H1 (cell line): ENCODE data around the gene AGER. TPM values are rescaled to one million over a fixed set of nuclear protein-coding genes. Genes with fewer than 3 reads are reported as not detected.
A peak's percentile ranks its signal among the peaks of the same experiment; 100 is the strongest.

Experiments used
- ASH2L ChIP-seq: fragments of 200-600, 300-600 bp; sonication (generic); IDR thresholded peaks from one replicate; pipeline ENCODE4 v1.7.1; 2017; ENCODE audit warnings: low read length
- CBX8 ChIP-seq: fragments of 300-800, 300-1000 bp; sonication (generic); IDR thresholded peaks from 2 replicates; pipeline ENCODE4 v1.7.1; 2016; ENCODE audit warnings: low read depth, low read length, borderline replicate concordance
- EP300 ChIP-seq, 2 experiments: IDR thresholded peaks; 1 replicate in 1 of 2; 2 replicates in 1 of 2; pipeline ENCODE4 v1.6.1; 2011 to 2012; ENCODE audit warnings: low read depth in 2 of 2, low read length in 2 of 2, mild to moderate bottlenecking in 2 of 2, borderline replicate concordance in 1 of 2, inconsistent platforms in 1 of 2, moderate library complexity in 1 of 2
- FOSL1 ChIP-seq: IDR thresholded peaks from 2 replicates; pipeline ENCODE4 v1.6.1; 2011; ENCODE audit warnings: mild to moderate bottlenecking, low read depth, low read length, moderate library complexity; ENCODE audit not compliant: insufficient read depth
- HDAC6 ChIP-seq: IDR thresholded peaks from one replicate; pipeline ENCODE4 v1.7.1; 2012; ENCODE audit warnings: low read depth, mild to moderate bottlenecking, inconsistent platforms, low read length, moderate library complexity
- JUND ChIP-seq: IDR thresholded peaks from 2 replicates; pipeline ENCODE4 v1.6.1; 2011; ENCODE audit warnings: mild to moderate bottlenecking, improper control_type of control experiment, low read length
- KDM1A ChIP-seq: fragments of 200-600, 300-600 bp; sonication (generic); IDR thresholded peaks from 2 replicates; pipeline ENCODE4 v1.7.1; 2016; ENCODE audit warnings: mild to moderate bottlenecking, low read length, borderline replicate concordance
- PHF8 ChIP-seq: fragments of 200-600 bp; sonication (generic); conservative IDR thresholded peaks from 2 replicates; pipeline ENCODE4 v1.7.1; 2012; ENCODE audit warnings: low read depth, mild to moderate bottlenecking, inconsistent platforms, low read length, moderate library complexity
- POLR2A ChIP-seq, 2 experiments: IDR thresholded peaks; 1 replicate in 1 of 2; 2 replicates in 1 of 2; pipeline ENCODE4 v1.6.1; 2011; ENCODE audit warnings: low read depth in 2 of 2, low read length in 2 of 2, mild to moderate bottlenecking in 2 of 2; ENCODE audit errors: control extremely low read depth in 1 of 2
- POLR2AphosphoS5 ChIP-seq: IDR thresholded peaks from 2 replicates; pipeline ENCODE4 v1.6.1; 2011; ENCODE audit warnings: low read depth, low read length
- POU5F1 ChIP-seq: IDR thresholded peaks from 2 replicates; pipeline ENCODE4 v1.6.1; 2011; ENCODE audit warnings: low read depth, mild to moderate bottlenecking, low read length, moderate library complexity
- RNF2 ChIP-seq: fragments of 200-900, 300-1000 bp; sonication (generic); IDR thresholded peaks from 2 replicates; pipeline ENCODE4 v1.7.1; 2016; ENCODE audit warnings: borderline replicate concordance, low read depth, mild to moderate bottlenecking, antibody characterized with exemption, low read length; ENCODE audit not compliant: poor library complexity, severe bottlenecking; ENCODE audit errors: missing control alignments
- SRF ChIP-seq: IDR thresholded peaks from 2 replicates; pipeline ENCODE4 v1.6.1; 2011; ENCODE audit warnings: mild to moderate bottlenecking, low read depth, low read length, moderate library complexity
- TAF1 ChIP-seq: IDR thresholded peaks from 2 replicates; pipeline ENCODE4 v1.6.1; 2011; ENCODE audit warnings: mild to moderate bottlenecking, low read depth, low read length
- TBP ChIP-seq: IDR thresholded peaks from 2 replicates; pipeline ENCODE4 v1.6.1; 2011; ENCODE audit warnings: low read depth, low read length, improper control_type of control experiment
- YY1 ChIP-seq: IDR thresholded peaks from 2 replicates; pipeline ENCODE4 v1.6.1; 2011; ENCODE audit warnings: low read depth, mild to moderate bottlenecking, low read length
- ZNF274 ChIP-seq: IDR thresholded peaks from 2 replicates; pipeline ENCODE4 v1.7.0; 2012; ENCODE audit warnings: low read length, borderline replicate concordance; ENCODE audit errors: extremely low read depth
- polyA plus RNA-seq, 7 experiments: library from polyadenylated mRNA; depleted of rRNA in 3 of 7; stranded (reverse) in 5 of 7; unstranded in 2 of 7; fragments of >200 nt in 5 of 7; fragments of 200-250 nt in 2 of 7; gene quantifications; 1 replicate in 5 of 7; 2 replicates in 1 of 7; 4 replicates in 1 of 7; pipeline versions ENCODE4 v1.2.1 to v1.2.3, GENCODE V29; 2011 to 2013; ENCODE audit warnings: missing spikeins in 2 of 7, mixed read lengths in 2 of 7
- total RNA-seq: library from RNA; stranded (reverse); fragmentation: NEBNext Ultra II Directional; extraction: Animal tissue kit (Norgen Biotek cat#: 25700); gene quantifications from 2 replicates; pipeline ENCODE4 v1.2.1, GENCODE V29; 2021
- TF ChIP-seq, protein P1 (sequence below): IDR thresholded peaks from 2 replicates; pipeline ENCODE4 v1.6.1; 2012; ENCODE audit warnings: inconsistent platforms
- TF ChIP-seq, protein P2 (sequence below), 3 experiments: IDR thresholded peaks; 1 replicate in 2 of 3; 2 replicates in 1 of 3; pipeline versions ENCODE4 v1.5.1 to v1.6.1; 2011; ENCODE audit warnings: low read length in 3 of 3, mild to moderate bottlenecking in 3 of 3, inconsistent platforms in 2 of 3, low read depth in 1 of 3, moderate library complexity in 1 of 3; ENCODE audit not compliant: insufficient read depth in 1 of 3; ENCODE audit errors: control extremely low read depth in 1 of 3
- TF ChIP-seq, protein P3 (sequence below): IDR thresholded peaks from 2 replicates; pipeline ENCODE4 v1.6.1; 2011; ENCODE audit warnings: low read depth, mild to moderate bottlenecking, low read length; ENCODE audit not compliant: insufficient read depth

Gene AGER
- total and polyA plus RNA-seq, 2 of the 8 experiments (the other 6 are each of a cell fraction or from before 2014, with no cell fraction given) = 3.8 to 10.9 TPM

DNA sequence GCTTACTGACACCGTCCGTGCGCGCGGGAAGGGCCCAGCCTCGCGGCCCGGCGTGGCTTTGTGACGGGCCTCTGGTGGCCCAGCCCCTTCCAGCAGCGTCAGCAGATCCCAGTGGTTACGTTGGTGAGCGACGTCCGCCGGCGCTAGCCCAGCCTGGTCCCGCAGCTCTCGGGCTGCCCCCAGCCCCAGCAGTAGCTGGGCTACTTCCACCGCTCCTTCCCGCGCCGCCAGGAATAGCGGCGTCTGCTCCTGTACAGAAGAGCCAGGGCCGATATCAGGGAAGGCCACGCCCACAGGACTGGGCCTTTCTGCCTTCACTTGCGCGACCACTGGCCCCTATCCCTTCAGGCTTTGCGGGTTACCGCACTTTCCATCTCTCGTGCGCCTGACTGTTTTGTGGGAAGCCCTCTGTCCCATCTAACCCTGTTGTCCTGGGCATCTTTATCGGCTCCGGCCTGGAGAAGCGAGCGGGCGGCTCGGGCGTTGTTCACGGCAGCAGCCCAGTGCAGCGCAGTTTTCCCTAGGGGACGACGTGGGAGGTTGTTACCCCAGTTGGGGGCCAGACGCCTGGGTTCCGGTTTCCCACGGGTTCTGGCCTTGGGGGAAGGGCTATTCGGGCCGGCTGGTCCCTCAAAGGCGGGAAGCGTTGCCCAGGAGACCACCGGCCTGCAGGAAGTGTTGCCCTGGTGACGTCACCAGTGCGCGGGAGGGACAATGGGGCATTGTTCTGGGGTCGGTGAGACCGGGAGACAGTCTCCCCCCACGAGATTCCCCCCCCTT is 12.0 kb upstream of the AGER start (continued):
- TF ChIP-seq, protein P1, sequence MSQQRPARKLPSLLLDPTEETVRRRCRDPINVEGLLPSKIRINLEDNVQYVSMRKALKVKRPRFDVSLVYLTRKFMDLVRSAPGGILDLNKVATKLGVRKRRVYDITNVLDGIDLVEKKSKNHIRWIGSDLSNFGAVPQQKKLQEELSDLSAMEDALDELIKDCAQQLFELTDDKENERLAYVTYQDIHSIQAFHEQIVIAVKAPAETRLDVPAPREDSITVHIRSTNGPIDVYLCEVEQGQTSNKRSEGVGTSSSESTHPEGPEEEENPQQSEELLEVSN = peak; percentile 69
- TF ChIP-seq POLR2A (IDR thresholded peaks at IDR 0.05; ENCODE audit: control extremely low read depth in 1 of 2, low read depth in 2 of 2, low read length in 2 of 2) (peak in 1 of 2 experiments; percentile 94; a peak in 2 of 3 replicates), TBP (peak; percentile 63), CBX8 (no peak), PHF8 (peak; percentile 88), ASH2L (peak; percentile 35), KDM1A (no peak), EP300 (IDR thresholded peaks at IDR 0.05; ENCODE audit: borderline replicate concordance in 1 of 2, low read depth in 2 of 2, low read length in 2 of 2) (peak; percentile 52 to 76; a peak in 2 of 3 replicates), POU5F1 (no peak), JUND (peak; percentile 96), FOSL1 (no peak), SRF (no peak; the same call in 1 of the 2 replicates), POLR2AphosphoS5 (peak; percentile 93), TAF1 (peak; percentile 80), ZNF274 (no peak), HDAC6 (no peak), RNF2 (no peak), YY1 (0 out of 2 replicates have a peak, but pooled peaks have one; percentile 1)
- TF ChIP-seq, protein P2, sequence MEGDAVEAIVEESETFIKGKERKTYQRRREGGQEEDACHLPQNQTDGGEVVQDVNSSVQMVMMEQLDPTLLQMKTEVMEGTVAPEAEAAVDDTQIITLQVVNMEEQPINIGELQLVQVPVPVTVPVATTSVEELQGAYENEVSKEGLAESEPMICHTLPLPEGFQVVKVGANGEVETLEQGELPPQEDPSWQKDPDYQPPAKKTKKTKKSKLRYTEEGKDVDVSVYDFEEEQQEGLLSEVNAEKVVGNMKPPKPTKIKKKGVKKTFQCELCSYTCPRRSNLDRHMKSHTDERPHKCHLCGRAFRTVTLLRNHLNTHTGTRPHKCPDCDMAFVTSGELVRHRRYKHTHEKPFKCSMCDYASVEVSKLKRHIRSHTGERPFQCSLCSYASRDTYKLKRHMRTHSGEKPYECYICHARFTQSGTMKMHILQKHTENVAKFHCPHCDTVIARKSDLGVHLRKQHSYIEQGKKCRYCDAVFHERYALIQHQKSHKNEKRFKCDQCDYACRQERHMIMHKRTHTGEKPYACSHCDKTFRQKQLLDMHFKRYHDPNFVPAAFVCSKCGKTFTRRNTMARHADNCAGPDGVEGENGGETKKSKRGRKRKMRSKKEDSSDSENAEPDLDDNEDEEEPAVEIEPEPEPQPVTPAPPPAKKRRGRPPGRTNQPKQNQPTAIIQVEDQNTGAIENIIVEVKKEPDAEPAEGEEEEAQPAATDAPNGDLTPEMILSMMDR (IDR thresholded peaks at IDR 0.05; ENCODE audit: control extremely low read depth in 1 of 3, insufficient read depth in 1 of 3, low read depth in 1 of 3, low read length in 3 of 3) = peak in 1 of 3 experiments; percentile 4; a peak in 1 of 4 replicates
- TF ChIP-seq, protein P3, sequence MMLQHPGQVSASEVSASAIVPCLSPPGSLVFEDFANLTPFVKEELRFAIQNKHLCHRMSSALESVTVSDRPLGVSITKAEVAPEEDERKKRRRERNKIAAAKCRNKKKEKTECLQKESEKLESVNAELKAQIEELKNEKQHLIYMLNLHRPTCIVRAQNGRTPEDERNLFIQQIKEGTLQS = peak; percentile 52; the same call in 1 of the 2 replicates
